UCSD-AML1 (cell line): ENCODE data around the gene SLC12A1.

Experiments
- DNase-seq: peaks from one replicate; lab custom pipeline; 2025; ENCODE audit not compliant: unreplicated experiment; lab: John Stamatoyannopoulos, UW

Gene SLC12A1

DNA sequence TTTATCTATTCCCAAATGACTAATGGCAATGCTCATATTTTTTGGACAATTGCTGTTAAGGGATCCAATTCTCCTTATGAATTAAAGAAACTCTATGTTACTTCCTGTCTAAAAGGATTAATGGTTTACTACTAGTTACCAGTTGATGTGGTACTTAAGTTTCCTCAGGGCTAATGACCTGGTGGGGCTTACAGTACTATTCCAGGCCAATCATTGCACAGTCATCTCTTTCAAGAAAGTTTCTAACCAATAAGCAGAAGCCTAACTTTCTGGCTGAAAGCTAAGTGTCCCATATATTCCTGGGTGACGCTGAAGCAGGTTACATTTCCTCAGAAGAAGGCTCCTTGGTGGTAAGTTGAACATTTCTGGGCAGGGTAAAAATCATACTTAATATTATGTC, at the start of gene SLC12A1:
Gene SLC12A1, plus strand, starts transcription at position 322 of the 400 bp plus-strand sequence. CDS start 1,418 bp downstream, outside the sequence.
- no peak for DNase-seq

DNA sequence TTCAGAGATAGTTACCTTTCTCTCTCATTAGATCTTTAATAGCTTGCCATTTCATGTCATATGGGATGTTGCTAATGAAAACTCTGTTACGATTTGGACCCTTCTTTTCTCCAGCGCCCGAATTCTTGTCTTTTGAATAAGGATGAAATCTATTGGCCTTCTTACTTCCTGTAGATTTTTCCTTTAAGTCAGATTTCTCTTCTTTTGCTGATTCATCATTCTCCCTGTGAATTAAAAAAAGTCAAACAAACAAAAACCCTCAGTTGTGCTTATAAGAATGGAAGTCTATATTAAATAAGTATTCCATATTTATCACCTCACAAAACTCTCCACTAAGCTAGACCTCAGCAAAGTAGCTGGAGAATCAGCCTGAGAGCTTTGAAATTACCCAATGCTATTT, 37.5 kb upstream of the SLC12A1 start:
- DNase-seq, result no peak

DNA sequence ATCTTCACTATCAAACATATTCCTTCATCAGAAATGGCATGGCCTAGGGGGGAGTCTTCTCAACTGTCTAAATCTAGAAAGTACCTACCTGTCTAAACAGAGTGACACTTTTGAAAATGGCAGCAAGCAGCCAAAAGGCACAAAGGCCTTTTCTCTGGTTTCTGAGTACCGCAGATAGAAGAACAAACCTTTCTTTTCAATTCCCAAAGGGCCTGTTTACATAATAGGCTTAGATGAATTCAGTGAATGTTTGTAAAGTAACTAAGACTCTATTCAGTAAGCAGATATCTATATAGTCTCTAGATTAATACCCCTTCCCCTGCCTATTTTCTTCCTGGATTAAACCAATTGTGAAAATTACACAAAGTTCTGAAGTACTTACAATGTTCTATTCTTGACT, 35.1 kb upstream of the SLC12A1 start:
- DNase-seq, result no peak

DNA sequence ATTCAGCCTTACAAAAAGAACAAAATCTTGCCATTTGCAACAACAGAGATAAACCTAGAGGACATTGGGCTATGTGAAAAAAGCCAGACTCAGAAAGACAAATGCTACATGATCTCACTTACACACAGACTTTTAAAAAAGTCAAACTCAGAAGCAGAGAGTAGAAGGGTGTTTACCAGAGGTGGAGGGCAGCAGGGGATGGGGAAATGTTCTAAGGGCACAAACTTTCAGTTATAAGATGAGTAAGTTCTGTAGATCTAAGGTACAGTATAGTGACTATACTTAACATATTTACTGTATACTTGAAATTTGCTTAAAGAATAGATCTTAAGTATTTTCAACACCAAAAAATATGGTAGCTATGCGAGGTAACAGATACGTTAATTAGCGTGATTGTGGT, 31.0 kb upstream of the SLC12A1 start:
- DNase-seq, result no peak

DNA sequence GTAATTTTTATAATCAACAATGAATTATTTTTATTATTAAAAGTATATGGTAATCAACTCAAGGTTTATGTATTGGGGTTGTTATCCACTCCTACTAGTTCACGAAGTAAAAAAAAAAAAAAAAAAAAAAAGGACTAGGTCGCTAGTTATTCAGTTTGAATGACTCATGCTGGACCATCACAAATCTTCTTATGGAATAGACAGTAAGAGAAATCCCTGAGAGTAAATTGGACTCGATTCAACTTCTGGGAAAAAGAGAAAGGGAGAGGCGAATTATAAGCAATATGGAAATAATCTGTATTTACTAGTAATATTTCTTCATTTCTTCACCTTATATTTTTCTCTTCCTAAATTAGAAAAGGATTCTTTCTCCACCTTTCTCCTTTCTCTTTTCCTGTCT, 30.0 kb upstream of the SLC12A1 start:
- DNase-seq, result no peak

DNA sequence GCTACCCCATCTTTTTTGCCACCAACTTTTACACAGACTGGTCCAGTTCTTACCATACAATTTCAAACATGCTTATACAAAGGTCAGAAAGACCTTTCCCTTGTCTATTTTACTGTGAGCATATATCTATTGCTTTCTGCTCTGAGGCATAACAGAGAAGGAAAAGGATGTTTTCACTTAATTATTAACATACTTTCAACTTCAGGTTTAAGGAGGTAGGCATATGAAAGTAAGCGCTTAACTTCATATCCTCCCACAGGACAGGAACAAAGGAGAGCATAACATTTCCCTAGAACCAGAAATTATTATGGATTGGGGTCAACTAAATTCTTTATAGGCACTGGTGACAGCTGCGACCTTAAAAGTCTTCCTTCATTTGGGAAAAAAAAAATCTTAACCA, 29.1 kb upstream of the SLC12A1 start:
- DNase-seq, result no peak

DNA sequence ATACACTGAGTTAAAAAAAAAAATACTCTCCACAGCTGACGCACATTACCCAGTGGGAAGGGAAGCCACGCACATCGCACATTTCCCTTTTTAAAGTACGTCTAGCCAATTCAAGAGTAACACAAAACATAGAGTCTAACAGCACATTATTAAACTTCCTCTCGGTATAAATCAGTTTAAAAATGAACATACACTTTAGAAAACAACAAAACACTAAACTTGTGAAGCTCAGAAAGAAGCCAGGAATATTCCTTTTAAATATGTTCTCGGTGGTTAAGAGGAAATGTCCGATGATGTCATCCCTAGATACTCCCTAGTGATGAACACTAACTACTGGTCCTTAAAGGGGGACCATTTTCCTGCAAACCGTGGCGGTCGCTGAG, 28.7 kb upstream of the SLC12A1 start:
- DNase-seq, result no peak

DNA sequence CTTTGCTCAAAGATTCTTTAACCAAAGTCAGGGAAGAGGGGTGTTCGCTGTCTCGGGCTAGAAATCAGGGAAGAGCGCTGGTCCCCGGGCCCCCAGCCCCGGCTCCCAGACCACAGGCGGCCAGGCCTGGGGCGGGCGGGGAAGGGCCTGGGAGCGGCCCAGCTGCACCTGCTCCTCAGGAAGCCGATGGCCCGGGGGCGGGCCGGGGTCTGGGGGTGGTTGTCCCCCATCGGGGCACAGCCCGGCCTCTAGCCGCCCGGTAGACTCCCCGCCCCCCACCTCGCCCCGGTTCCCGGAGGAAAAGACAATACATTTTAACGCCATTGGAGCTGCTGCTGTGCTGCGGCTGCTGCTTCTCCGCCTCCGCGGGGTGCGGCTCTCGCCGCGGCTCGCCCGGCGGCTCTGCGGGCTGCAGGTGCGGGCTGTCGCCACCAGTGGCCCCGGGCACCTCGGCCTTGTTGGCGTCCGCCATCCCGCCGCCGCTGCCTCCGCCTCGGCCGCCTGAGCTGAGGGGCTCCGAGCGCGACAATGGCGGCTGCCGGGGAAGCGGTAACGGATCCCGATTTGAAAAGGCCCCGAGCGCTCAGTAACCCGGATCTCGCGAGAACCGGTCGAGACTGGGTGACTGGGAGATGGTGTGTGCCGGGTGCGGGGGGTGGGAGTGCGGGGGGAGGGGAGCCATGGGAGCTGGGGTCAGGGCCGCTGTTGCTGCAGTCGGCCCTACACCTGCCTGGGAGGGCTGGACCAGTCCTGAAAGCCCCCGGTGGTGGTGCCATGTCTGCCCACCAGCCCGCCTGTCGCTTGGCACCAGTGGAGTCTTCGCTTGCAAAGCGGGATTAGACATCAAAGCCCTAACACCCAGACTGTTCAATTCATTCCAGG, 28.1 kb upstream of the SLC12A1 start, which contains the start of gene MYEF2:
Gene MYEF2, minus strand, starts transcription at position 530 of the 882 bp plus-strand sequence. Its CDS starts 58 bp downstream, at position 472.
- DNase-seq, result no peak

DNA sequence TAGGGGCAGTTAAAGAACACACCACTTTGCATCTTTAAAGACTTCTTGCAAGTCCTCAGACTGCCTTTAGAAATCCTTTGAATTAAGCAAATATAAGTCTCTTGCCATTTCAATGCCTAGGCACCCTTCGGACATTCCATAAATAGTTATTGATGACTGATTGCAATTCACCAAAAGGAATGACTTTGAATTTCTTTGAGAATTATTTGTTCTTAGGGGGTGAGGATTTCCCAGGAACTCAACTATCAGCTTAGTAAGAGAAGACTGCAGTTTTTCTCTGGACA, 27.5 kb upstream of the SLC12A1 start:
- no peak for DNase-seq

DNA sequence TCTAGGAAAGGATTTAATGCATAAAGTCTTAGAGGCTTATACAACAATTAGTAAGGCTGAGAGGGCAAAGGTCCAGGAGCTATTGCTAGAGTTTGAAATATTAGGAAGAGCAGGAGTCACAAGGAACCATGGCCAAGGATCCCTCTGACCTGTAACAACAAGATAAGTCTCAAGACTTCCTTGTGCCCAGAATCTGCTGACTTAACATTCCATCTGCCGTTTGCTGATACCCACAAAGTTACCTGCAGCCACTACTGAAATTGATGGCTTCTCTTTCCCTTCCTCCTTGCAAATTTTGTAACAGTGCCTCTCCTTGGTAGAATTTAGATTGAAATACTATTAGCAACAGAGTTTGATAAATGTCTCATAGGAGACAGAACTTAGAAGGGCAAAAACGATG, 23.4 kb upstream of the SLC12A1 start:
- no peak for DNase-seq

DNA sequence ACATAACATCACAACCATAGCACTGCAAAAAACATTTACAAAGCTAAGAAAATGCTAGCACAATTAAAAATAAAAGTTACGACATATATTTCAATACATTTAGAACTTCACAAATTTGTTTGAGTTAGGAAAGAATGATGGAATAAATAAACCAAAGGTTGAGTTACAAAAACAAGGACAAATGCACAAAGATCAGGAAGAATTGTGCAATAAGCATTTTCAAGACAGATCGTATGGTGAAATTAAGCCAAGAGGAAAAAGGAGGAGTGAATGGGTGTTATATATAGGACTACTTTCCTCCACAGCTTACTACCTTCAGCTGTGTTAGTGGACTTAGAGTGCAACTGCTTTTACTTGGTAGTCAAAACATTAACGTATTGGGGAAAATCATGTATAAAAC, 20.6 kb upstream of the SLC12A1 start:
- no peak for DNase-seq

DNA sequence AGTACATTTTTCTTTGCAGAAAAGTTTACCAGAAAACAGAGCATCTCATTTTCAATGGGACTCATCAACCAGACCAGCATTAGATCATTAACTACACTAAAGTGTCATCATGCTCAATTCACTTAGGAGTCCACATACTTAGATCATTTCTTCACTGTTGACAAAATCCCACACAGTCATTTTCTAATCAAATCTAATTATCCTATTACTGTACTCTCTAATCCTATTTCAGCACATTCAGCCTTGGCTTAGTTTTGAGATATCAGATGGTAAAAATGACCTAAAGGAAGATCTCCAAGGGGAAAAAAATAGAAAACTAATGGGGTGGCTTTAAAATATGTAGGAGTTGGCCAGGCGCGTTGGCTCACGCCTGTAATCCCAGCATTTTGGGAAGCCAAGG, 19.8 kb upstream of the SLC12A1 start:
- no peak for DNase-seq

DNA sequence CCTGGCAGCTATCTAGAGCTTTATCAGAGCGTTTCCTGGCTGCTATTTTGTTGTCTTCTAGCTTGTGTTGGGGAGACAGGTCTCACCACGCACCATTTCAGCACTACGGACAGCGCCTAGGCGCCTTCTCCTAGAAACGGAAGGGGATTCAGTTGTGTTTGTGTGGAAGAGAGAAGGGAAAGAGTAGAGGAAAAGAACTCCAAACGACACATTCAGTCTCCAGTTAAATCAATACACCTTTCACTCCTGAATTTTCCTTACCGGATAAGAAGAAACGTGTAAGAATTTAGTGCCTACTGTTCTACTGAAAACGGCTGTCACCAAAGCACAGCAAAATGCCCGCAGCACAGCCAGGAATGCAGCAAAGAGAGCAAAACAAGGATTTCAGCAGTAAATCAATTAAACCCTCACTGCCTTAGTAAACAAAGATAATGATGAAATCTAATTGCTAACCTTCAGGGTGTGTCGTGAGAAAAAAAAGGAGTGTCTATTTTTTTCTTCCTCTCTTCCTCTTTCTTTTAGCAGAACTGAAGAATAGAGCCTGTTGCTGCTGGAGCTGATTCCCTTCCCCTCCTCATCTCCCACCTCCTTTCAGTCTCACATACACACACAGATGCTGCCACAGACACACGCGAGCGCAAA, 15.0 kb upstream of the SLC12A1 start:
- peak; percentile 34 for DNase-seq

DNA sequence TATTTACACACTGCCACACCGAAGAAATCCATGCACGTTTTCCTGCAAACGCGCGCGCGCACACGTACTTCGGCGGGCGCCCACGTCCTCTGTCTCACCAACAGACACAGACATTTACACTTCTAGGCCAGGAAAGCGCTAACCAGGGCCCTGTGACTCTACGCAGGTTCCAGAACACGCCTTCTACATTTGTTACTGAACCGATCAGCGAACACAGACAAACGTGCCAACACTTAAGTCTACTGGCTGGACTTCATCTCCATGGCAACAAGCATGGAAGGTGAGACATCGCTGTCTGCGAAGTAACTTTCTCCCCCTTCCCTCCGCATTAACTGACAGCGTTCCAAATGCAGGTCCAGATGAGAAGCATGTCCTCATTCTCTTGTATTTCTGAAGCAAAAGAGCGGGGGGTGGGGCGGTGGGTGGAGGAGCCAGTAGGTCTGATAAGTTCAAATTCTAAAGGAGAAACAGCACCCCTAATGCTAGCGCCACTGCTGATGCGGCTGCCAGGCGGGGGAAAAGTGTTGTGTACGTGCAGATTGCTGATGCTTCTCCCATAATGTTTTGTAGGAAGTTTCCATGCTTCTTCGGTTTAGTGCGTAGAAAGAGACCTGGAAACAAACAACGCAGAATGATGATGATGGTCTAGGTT, 14.4 kb upstream of the SLC12A1 start, which contains the start of gene CTXN2:
Gene CTXN2, plus strand, starts transcription at position 92 of the 652 bp plus-strand sequence. CDS start 9,636 bp downstream, outside the sequence.
- no peak for DNase-seq

DNA sequence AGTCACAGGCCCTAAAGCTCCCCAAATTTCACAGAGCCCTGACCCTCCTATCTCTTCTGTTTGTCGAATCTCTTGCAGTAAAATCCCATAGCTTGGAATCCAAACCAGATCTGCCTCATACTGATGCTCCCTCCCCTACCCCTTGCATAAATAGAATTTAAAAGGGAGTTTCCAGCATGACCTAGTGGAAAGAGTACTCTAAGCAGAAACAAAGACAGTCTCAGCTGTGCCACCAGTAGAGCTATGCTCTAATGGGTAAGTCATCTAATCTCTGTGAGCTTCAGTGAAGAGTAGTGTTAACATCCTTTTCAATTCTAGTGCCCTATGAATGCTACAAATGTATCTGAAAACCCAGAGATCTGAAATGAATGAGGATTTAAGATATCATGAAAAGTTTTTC, 4.0 kb upstream of the SLC12A1 start:
- DNase-seq, result no peak

DNA sequence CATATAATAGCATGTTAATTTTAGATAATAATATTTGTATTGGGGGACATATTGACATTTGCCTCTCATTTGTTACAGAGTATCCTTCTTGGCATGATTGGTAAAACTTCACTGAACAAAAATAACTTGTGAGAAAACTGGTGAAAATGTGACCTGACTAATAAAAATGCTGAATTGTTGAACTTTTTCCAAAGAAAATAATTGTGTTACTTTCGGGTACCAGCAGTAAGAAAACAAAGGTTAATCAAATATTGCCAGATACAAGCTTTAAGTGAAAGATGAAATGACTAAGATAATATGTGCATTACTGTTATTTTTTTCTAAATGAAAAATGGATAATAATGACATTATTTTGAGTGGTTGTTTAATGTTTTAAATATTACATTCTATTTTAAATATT, 15.2 kb downstream of the SLC12A1 start:
- no peak for DNase-seq

DNA sequence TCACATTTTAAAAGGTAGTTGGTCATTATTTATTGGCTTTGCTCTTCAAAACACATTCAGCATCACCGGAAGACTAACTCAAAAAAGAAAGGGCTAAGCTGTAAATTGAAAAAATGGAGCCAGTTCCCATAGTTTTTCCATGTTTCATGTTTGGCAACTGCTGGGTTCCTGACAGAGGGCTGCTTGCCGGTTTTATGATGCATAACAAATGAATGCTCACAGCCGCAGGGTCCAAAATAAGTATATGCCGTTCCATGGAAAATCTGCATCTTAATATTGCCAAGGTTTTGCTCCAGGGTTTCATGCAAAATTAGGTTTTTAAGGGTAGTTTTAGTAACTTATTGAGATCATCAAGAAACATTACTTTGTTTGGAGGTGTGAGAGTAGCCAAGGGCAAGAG, 15.8 kb downstream of the SLC12A1 start:
- DNase-seq, result no peak

DNA sequence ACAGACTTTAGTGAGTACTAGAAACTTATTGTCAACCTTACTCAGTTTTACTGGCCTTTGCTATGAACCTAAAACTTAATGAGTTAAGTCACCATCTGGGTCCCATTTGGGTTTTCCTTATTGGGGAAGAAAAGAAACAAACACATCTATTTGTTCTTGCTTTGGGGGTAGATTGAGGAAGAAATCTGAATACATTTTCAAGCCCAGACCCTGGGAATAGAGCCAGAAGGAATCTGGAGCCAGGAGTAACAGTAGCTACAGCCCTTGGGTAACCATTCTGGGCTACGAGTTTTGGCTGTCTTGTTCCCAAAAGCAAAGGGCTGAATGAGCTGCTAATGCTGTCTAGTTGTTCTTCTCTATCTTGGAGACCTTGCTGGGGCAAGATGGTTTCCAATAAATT, 16.5 kb downstream of the SLC12A1 start:
- no peak for DNase-seq

DNA sequence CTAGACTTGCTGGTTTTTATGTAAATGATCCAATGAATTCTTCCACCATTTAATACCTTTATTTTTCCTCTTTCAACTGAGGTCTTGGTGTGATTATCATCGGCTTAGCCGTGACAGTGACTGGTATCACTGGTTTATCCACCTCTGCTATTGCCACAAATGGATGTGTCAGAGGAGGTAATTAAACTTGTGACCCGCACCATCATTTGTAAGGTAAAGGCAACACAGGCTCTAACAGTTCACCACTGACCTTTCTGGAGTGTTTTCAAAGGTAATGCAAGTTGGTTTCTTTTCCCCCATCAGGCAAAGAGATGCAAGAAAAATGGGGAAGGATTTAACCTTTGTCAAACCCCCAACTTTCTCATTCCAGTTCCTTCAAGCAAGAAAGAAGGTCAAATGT, 19.7 kb downstream of the SLC12A1 start:
- DNase-seq, result no peak

DNA sequence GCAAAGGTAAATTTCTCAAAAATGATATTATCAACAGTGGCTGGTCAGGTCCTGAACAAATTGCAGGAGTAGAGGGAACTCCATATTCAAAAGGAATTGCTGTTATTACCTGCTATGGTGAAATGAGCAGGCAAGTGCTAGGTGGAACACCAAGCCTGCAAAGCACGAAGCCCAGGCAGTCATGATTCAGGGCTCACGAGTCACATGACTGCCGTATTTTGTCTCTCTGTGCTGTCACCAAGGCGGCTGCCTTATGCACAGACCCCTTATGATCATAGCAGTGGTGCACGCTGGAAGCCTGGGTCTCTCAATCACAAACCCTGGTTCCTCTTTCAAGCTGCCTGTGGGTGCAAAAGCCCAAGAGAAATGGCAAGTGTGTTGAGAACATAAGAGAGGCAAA, 24.4 kb downstream of the SLC12A1 start:
- DNase-seq, result no peak

DNA sequence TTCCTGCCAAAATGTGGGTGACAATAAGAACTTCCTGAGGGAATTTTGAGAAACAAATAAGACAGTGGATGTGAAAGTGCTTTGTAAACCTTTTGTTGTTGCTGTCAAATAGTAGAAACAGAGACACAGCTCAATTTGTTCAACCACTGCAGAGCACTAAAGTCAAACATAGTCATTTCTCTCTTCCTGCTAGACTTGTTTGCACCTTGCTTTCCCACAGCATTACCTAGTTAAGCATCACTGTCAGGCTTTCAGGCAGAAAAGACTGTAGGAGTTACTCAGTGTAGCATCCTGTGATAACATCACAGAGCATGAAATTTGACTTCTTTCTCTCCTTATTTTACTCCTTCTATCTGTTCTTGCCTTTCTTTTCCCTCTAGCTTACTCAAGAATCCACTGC, 27.1 kb downstream of the SLC12A1 start:
- DNase-seq, result no peak

DNA sequence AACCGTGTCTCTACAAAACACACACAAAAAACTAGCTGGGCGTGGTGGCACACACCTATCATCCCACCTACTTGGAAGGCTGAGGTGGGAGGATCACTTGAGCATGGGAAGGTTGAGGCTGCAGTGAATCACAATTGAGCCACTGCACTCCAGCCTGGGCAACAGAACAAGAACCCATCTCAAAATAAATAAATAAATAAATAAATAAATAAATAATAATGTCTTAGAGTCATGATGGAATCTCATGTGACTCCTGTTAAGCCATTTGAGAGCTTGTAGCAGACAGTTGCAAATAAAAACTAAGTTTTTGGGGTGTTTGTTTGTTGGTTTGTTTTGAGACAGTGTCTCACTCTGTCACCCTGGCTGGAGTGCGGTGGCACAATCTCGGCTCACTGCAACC, 33.2 kb downstream of the SLC12A1 start:
- no peak for DNase-seq
